Hepatocyte (in vitro differentiated cells): ENCODE measurements around the gene ZBTB43.

Source experiments
- CTCF ChIP-seq: fragments of 200-600 bp; sonication (generic); IDR thresholded peaks from 2 replicates; pipeline ENCODE4 v1.5.1; 2016; ENCODE audit warnings: antibody characterized with exemption, mild to moderate bottlenecking; ENCODE audit not compliant: poor library complexity
- EZH2 ChIP-seq: fragments of 200-600 bp; sonication (generic); IDR thresholded peaks from 2 replicates; pipeline ENCODE4 v1.6.1; 2016; ENCODE audit warnings: antibody characterized with exemption, mild to moderate bottlenecking, borderline replicate concordance
- EZH2phosphoT487 ChIP-seq: fragments of 200-600 bp; sonication (generic); IDR thresholded peaks from one replicate; pipeline ENCODE4 v1.6.1; 2018; ENCODE audit warnings: antibody characterized with exemption, mild to moderate bottlenecking, low read depth, moderate library complexity; ENCODE audit not compliant: unreplicated experiment, severe bottlenecking

DNA sequence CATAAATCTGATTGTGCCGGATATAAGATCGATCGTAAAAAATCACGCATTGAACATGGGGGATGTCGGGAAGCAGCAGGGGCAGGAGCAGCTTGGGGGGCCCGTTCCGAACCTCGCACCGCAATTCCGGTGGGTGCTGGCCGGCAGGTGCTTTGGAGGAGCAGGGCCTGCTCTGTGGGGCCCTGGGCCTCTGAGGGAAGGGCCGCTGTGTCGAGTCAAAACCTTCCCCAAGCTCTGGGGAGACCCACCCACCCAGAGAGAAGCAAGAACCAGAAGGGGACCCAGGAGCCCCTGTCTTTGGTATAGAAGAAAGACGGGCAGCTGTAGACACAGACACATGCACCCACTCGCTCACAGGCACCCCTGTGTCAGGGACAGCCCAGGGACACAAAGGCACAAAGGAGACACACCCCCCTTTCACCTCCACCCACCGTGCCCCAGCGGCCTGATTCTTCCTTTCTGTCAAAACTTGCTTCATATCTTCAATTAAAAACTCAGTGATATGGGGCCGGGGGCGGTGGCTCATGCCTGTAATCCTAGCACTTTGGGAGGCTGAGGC is 49.4 kb upstream of the ZBTB43 start:
- no peak for TF ChIP-seq EZH2
- no peak for TF ChIP-seq CTCF
- TF ChIP-seq EZH2phosphoT487 = no peak
